SU-DHL-6 (cell line): ENCODE measurements around the gene SLC44A1.

ENCODE experiments used
- EZH2phosphoT487 ChIP-seq: fragments of 200-600 bp; sonication (generic), shearing (Covaris generic); conservative IDR thresholded peaks from 2 replicates; pipeline ENCODE4 v1.6.1; 2018; ENCODE audit warnings: mild to moderate bottlenecking, antibody characterized with exemption, low read length, moderate library complexity, mixed read lengths
- TF ChIP-seq, protein P1 (sequence below): fragments of 200-600 bp; sonication (generic); IDR thresholded peaks from one replicate; pipeline ENCODE4 v1.5.1; 2017; ENCODE audit warnings: antibody characterized with exemption, mild to moderate bottlenecking, low read length, moderate library complexity; ENCODE audit not compliant: insufficient read depth, poor library complexity, severe bottlenecking

DNA sequence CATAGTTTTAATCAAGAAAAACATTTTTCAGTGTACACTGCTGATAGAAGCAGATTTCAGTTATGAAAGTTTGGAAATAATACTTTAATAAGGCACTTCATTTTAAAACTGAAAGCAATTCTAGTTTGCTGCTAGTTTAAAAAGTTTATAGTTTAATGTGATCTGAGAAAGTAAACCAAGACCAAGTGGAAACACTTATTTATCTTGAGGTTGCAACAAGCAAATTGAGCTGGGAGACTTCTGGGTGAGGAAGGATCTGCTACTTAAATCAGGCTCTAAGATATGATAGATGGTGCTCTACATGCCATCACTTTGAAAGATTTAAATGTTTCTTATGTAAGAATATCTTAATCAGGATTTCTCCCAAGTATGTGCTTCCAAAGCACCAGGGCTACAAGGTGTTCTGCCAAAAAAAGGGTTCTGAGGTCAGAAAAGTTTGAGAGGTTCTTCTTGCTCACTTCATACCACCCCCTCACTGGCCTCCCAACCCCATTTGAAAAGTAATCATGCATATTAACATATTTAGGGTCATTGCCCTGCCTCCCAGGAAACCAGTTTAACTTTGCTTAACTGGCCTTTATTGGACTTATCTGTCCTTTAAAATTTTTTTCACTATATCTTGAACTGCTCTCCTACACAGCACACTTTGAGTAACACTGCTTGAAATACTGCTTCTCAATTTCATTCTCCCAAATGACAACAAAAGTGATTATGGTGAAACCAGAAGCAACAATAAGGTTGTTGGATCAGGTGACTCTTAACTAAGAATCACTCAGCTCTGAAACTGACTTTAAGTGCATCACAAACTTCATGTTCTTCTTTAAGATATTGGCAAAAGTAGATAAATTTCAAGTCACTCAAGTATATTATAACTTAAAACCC is 15.5 kb downstream of the SLC44A1 start:
- TF ChIP-seq, protein P1, sequence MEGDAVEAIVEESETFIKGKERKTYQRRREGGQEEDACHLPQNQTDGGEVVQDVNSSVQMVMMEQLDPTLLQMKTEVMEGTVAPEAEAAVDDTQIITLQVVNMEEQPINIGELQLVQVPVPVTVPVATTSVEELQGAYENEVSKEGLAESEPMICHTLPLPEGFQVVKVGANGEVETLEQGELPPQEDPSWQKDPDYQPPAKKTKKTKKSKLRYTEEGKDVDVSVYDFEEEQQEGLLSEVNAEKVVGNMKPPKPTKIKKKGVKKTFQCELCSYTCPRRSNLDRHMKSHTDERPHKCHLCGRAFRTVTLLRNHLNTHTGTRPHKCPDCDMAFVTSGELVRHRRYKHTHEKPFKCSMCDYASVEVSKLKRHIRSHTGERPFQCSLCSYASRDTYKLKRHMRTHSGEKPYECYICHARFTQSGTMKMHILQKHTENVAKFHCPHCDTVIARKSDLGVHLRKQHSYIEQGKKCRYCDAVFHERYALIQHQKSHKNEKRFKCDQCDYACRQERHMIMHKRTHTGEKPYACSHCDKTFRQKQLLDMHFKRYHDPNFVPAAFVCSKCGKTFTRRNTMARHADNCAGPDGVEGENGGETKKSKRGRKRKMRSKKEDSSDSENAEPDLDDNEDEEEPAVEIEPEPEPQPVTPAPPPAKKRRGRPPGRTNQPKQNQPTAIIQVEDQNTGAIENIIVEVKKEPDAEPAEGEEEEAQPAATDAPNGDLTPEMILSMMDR, result no peak
- TF ChIP-seq EZH2phosphoT487, result no peak
